Measurements from ENCODE around the gene PITPNM3.

DNA sequence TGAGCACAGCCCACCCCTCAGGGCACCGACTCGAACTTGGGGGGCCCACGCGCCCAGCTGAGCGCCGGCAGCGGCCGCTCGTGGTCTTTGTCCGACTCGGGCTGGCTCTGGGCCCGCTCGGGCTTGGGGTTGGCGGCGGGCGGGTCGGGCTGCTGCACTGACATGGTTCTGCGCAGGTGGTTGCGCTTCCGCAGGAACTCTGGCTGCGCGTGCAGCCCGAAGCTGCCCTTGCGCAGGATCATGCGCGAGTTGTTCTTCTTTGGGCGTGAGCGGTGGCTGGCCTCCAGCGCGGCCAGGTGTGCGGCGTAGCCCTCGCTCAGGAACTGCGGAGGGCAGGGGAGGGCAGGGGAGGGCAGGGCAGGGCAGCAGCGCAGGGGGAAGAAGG is 101.0 kb downstream of the PITPNM3 start:
- TF ChIP-seq CTCF (IDR thresholded peaks at IDR 0.05) (no peak), POLR2A (IDR thresholded peaks at IDR 0.05) (no peak)

Data from adrenal gland (tissue), 5 donors.